Measurements from ENCODE around the gene SPRING1. TPM values are rescaled to one million over a fixed set of nuclear protein-coding genes. Genes with fewer than 3 reads are reported as not detected.

The SPRING1 gene
- total and polyA plus RNA-seq, 2 of the 13 experiments (the other 11 are each of a cell fraction or from before 2014, with no cell fraction given), result 20.0 to 51.8 TPM

- TF ChIP-seq ISL2 (CRISPR knock-in tag; IDR thresholded peaks at IDR 0.05) (peak; percentile 78; the same call in 1 of the 2 replicates), ONECUT2 (CRISPR knock-in tag; IDR thresholded peaks at IDR 0.05) (peak; percentile 90), ZHX2 (IDR thresholded peaks at IDR 0.05; ENCODE audit: low read depth) (no peak), ZHX2 (CRISPR knock-in tag; IDR thresholded peaks at IDR 0.05; ENCODE audit: borderline replicate concordance) (no peak), ZMYM4 (CRISPR knock-in tag; IDR thresholded peaks at IDR 0.05) (0 out of 2 replicates have a peak, but pooled peaks have one; percentile 18), ZNF124 (CRISPR knock-in tag; IDR thresholded peaks at IDR 0.05) (peak; percentile 71; the same call in 1 of the 2 replicates), IRF2 (CRISPR knock-in tag; IDR thresholded peaks at IDR 0.05) (0 out of 2 replicates have a peak, but pooled peaks have one; percentile 18), TBL1XR1 (IDR thresholded peaks at IDR 0.05; ENCODE audit: borderline replicate concordance, low read length, partially characterized antibody) (peak; percentile 50), MIXL1 (CRISPR knock-in tag; IDR thresholded peaks at IDR 0.05) (0 out of 2 replicates have a peak, but pooled peaks have one; percentile 18), HMG20A (CRISPR knock-in tag; IDR thresholded peaks at IDR 0.05; ENCODE audit: borderline replicate concordance) (peak; percentile 89), ZNF317 (CRISPR knock-in tag; IDR thresholded peaks at IDR 0.05) (0 out of 2 replicates have a peak, but pooled peaks have one; percentile 14), NCOR1 (IDR thresholded peaks at IDR 0.05; ENCODE audit: borderline replicate concordance, low read length) (peak; percentile 74; the same call in 1 of the 2 replicates), UBTF (CRISPR knock-in tag; IDR thresholded peaks at IDR 0.05) (0 out of 2 replicates have a peak, but pooled peaks have one; percentile 29), FOXA1 (IDR thresholded peaks at IDR 0.05) (no peak), FOXA1 (CRISPR knock-in tag; IDR thresholded peaks at IDR 0.05) (peak; percentile 72; the same call in 1 of the 2 replicates), TCF12 (IDR thresholded peaks at IDR 0.05) (no peak), TCF12 (CRISPR knock-in tag; IDR thresholded peaks at IDR 0.05) (no peak), NR2F1 (CRISPR knock-in tag; IDR thresholded peaks at IDR 0.05) (peak; percentile 68 to 86)
These were observed 3.6 kb downstream of the SPRING1 start (continued) for GRCh38 chr12:116734156-116734768.

Measured in HepG2 (cell line).